HepG2 (cell line): ENCODE data around the gene AP2A2. TPM values are rescaled to one million over a fixed set of nuclear protein-coding genes. Genes with fewer than 3 reads are reported as not detected.

Experiments used
- ISL2 ChIP-seq: sonication (generic); formaldehyde crosslinking; IDR thresholded peaks from 2 replicates; pipeline ENCODE4 v1.5.0; 2020; ENCODE audit warnings: missing genetic modification reagents
- JDP2 ChIP-seq: sonication (generic); formaldehyde crosslinking; IDR thresholded peaks from 2 replicates; pipeline ENCODE4 v1.8.1; 2022; ENCODE audit warnings: missing genetic modification reagents, borderline replicate concordance
- KIAA2018 ChIP-seq: sonication (generic); formaldehyde crosslinking; IDR thresholded peaks from 2 replicates; pipeline ENCODE4 v1.5.0; 2020; ENCODE audit warnings: mild to moderate bottlenecking, missing genetic modification reagents, borderline replicate concordance
- MAF1 ChIP-seq: sonication (generic); formaldehyde crosslinking; IDR thresholded peaks from 2 replicates; pipeline ENCODE4 v1.5.0; 2020; ENCODE audit warnings: missing genetic modification reagents, borderline replicate concordance
- SSRP1 ChIP-seq: IDR thresholded peaks from 2 replicates; pipeline ENCODE4 v1.6.1; 2016; ENCODE audit warnings: control low read depth
- ZNF160 ChIP-seq: sonication (generic); formaldehyde crosslinking; IDR thresholded peaks from 2 replicates; pipeline ENCODE4 v1.8.0; 2022; ENCODE audit warnings: mild to moderate bottlenecking, inconsistent platforms, missing genetic modification reagents
- ZNF296 ChIP-seq: sonication (generic); formaldehyde crosslinking; conservative IDR thresholded peaks from 2 replicates; pipeline ENCODE4 v1.5.0; 2020; ENCODE audit warnings: mild to moderate bottlenecking, missing genetic modification reagents
- ZNF687 ChIP-seq: sonication (generic); formaldehyde crosslinking; IDR thresholded peaks from 2 replicates; pipeline ENCODE4 v1.5.1; 2020; ENCODE audit warnings: mild to moderate bottlenecking, missing genetic modification reagents, moderate library complexity
- ZNF781 ChIP-seq: sonication (generic); formaldehyde crosslinking; IDR thresholded peaks from 2 replicates; pipeline ENCODE4 v1.5.1; 2020; ENCODE audit warnings: borderline replicate concordance, mild to moderate bottlenecking, missing genetic modification reagents; ENCODE audit errors: not compliant biosample characterization
- polyA plus RNA-seq, 8 experiments: library from polyadenylated mRNA; depleted of rRNA in 3 of 8; stranded (reverse) in 7 of 8; unstranded in 1 of 8; fragments of >200 nt; fragmentation: Illumina TruSeq in 4 of 8; extraction: Trizol in 4 of 8; gene quantifications; 2 replicates each; pipeline versions ENCODE4 v1.2.1 to v1.2.3, GENCODE V29; 2011 to 2016; ENCODE audit warnings: low read depth in 4 of 8, missing spikeins in 1 of 8, mixed read lengths in 1 of 8; ENCODE audit not compliant: insufficient read depth in 1 of 8
- total RNA-seq, 5 experiments: library from RNA; depleted of rRNA; stranded (reverse); fragments of >200 nt; fragmentation: Illumina TruSeq; extraction: Trizol; gene quantifications; 2 replicates each; pipeline ENCODE4 v1.2.3, GENCODE V29; 2016; ENCODE audit warnings: low read depth in 1 of 5
- TF ChIP-seq, protein P1 (sequence below): sonication (generic); formaldehyde crosslinking; IDR thresholded peaks from 2 replicates; pipeline ENCODE4 v1.4.0; 2020; ENCODE audit warnings: mild to moderate bottlenecking, missing genetic modification reagents
- TF ChIP-seq, protein P2 (sequence below): sonication (generic); formaldehyde crosslinking; conservative IDR thresholded peaks from 2 replicates; pipeline ENCODE4 v1.4.0; 2020; ENCODE audit warnings: missing genetic modification reagents
- TF ChIP-seq, protein P3 (sequence below): sonication (generic); formaldehyde crosslinking; IDR thresholded peaks from 2 replicates; pipeline ENCODE4 v1.5.0; 2020; ENCODE audit warnings: missing genetic modification reagents, mild to moderate bottlenecking, borderline replicate concordance

Gene AP2A2
- total and polyA plus RNA-seq, 2 of the 13 experiments (the other 11 are each of a cell fraction or from before 2014, with no cell fraction given), result 25.7 to 75.7 TPM

DNA sequence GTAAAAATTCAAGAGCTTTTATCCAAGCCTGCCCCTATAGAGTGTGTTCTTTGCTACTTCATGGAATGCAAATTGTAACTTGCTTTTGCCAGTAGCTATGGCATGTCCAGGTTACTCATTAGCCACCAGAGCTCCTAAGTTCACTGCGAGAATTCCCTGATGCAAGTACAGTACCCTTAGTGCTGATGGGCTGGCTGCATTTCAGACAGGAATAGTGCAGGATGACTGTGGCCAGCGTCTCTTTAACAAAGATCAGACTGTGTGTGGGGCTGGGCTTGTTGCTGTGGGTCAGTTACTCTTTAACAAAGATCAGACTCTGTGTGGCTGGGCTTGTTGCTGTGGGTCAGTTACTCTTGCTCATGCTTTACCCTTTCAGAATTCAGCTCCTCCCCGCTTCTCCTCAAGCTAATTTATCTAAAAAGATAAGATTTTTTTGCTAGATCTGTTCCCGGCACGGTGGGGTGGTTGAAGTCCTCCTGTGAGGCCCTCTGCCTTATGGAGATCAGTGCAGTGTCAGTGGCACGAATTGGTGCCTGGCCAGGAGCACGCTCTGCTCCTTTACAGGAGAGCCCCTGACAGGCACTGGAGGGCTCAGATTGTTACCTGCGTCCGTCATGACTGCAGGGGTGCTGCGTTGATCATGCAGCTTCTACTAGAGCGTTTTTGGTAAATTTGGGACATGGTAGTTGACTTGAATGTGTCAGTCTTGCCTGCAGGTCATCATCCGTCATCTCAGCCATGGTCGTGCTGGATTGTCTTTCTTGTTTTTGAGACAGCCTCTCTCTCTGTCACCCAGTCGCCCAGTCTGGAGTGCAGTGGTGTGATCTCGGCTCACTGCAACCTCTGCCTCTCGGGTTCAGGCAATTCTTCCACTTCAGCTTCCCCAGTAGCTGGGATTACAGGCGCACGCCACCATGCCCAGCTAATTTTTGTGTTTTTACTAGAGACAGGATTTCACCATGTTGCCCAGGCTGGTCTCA is 27.0 kb downstream of the AP2A2 start (continued):
- TF ChIP-seq KIAA2018 (CRISPR knock-in tag) (no peak), SSRP1 (no peak), JDP2 (CRISPR knock-in tag) (no peak), MAF1 (CRISPR knock-in tag) (no peak), ZNF781 (CRISPR knock-in tag) (no peak), ZNF160 (CRISPR knock-in tag) (no peak), ISL2 (peak; percentile 46; the same call in 1 of the 2 replicates), ZNF296 (no peak), ZNF687 (peak; percentile 65)
- TF ChIP-seq, protein P1, sequence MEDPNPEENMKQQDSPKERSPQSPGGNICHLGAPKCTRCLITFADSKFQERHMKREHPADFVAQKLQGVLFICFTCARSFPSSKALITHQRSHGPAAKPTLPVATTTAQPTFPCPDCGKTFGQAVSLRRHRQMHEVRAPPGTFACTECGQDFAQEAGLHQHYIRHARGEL (CRISPR knock-in tag), result no peak
- TF ChIP-seq, protein P2, sequence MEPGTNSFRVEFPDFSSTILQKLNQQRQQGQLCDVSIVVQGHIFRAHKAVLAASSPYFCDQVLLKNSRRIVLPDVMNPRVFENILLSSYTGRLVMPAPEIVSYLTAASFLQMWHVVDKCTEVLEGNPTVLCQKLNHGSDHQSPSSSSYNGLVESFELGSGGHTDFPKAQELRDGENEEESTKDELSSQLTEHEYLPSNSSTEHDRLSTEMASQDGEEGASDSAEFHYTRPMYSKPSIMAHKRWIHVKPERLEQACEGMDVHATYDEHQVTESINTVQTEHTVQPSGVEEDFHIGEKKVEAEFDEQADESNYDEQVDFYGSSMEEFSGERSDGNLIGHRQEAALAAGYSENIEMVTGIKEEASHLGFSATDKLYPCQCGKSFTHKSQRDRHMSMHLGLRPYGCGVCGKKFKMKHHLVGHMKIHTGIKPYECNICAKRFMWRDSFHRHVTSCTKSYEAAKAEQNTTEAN, result no peak
- TF ChIP-seq, protein P3, sequence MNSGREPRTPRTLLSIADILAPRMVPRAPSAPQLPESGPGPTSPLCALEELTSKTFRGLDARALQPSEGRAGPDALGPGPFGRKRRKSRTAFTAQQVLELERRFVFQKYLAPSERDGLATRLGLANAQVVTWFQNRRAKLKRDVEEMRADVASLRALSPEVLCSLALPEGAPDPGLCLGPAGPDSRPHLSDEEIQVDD, result no peak
